Activated CD4-positive, alpha-beta T cell treated with anti-CD3 and anti-CD28 coated beads, Interleukin-2, amount 50 U/mL, for 4 hours (primary cell): ENCODE results near the gene PRMT6.

Source experiments
- DNase-seq, 2 experiments: peaks; one replicate each; pipeline ENCODE4 v3.0.0-alpha.2; 2020

The PRMT6 gene

DNA sequence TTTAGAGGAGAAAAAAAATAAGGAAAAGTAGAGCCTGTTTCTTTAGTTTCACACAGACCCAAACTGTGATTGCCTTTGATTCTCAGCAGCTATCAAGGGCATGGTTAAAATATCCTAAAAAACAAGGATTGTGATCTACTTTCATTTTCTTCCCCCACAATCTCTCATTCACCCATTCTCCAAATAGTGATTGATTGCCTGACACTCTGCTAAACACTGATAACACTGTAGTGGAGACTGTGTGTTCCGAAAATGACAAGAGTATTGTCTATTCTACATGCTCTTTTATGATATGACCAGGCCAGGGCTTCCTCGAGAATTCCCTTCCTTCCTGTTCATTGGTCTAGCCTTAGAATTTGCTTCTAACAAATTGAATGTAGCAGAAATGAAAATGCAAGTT, 40.2 kb downstream of the PRMT6 start:
- no peak for DNase-seq

DNA sequence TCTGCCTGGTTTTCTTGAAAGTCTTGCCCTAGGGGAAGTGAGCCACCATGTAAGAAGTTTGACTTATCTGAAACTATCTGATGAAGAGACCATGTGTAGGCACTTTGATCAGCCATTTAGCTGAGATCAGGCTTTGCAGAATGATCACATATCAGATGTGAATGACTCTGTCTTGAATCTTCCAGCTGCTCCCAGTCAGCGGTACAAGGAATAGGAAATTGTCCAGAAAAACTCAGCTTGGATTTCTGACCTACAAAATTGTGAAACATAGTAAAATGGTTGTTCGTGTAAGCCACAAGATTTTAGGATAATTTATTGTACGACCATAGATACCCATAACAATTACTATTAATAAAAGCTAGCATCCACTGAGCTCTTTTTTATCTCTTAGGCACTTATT, 42.5 kb downstream of the PRMT6 start:
- no peak for DNase-seq

DNA sequence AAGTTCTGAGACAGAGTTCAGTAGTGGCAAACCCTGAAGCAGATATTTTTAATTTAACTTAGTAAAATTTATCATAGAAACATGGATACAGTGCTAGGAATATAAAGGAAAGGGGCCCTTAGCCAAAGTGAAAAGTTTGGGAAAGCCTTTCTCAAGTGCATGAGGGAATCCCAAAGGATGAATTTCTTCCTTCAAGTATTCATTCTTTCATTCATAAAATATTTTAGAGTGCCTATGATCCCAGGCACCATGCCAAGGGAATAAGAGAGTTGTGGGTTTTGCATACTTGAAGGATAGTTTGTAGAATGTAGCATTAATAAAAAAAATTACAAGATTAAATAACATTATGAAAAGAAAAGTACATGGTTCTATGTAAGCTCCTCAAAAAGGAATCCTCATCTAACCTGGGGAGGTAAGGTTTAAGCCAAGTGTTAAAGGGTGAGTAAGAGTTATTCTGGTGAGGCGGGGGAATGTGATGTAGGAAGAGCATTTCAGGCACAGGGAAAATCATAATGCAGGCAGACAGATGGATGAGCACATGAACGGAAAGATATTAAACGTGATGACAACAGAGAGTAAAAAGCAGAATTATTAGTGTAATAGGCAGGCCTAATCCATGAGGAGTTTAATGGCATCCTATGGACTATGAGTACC, 44.0 kb downstream of the PRMT6 start:
- DNase-seq: no peak

DNA sequence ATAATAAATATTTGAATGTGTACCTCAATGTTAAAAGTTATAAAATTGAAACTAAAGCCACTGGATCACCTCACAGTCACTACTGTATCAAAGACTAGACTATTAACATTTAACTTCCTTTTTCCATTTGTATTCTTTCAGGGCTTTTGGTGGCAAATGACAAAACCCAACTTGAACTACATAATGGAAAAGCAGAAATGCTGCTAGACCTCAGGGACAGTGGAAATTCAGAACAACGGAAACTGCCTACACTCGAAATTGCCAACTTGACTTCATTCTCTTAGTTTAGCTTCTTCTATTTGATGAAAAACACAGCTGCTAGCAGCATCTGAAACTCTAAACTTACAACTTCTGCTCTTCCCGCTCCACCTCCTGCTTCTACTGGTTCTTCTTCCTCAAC, 49.4 kb downstream of the PRMT6 start:
- DNase-seq: no peak
